GM12878 (cell line): ENCODE measurements around the gene ACTR8. TPM values are rescaled to one million over a fixed set of nuclear protein-coding genes. Genes with fewer than 3 reads are reported as not detected.

ENCODE experiments used
- ATAC-seq: fragments of 200-7000 bp; cut with Tn5 transposase; 3 replicates; pipeline ENCODE4 v1.9.1; 2020; ENCODE audit warnings: mild to moderate bottlenecking, moderate library complexity
- BruUV-seq: library from RNA; stranded (reverse); fragments of 400-500 nt; replicated peaks from 2 replicates; lab custom pipeline; 2021; lab: Mats Ljungman, UMichigan
- CTCF ChIA-PET: fragments of 300-600 bp; sonication (Branson Sonifier 250); formaldehyde crosslinking; extraction: SDS; loops from one replicate; lab custom pipeline; 2021; ENCODE audit warnings: inconsistent platforms; lab: Yijun Ruan, JAX
- POLR2A ChIA-PET: fragments of 350-600 bp; formaldehyde crosslinking; extraction: SDS; loops from one replicate; lab custom pipeline; 2021; ENCODE audit warnings: inconsistent platforms; lab: Charles Lee
- RAD21 ChIA-PET: fragments of 300-600 bp; sonication (Branson Sonifier 250); formaldehyde crosslinking; loops from one replicate; lab custom pipeline; 2023; ENCODE audit warnings: antibody characterized with exemption; ENCODE audit not compliant: unreplicated experiment; lab: Charles Lee
- SMC1A ChIA-PET: fragments of 300-600 bp; sonication (Branson Sonifier 250); formaldehyde crosslinking; loops from one replicate; lab custom pipeline; 2023; ENCODE audit not compliant: unreplicated experiment, uncharacterized antibody; lab: Charles Lee
- DNase-seq: peaks from one replicate; pipeline ENCODE4 v3.0.0-alpha.2; 2011; ENCODE audit warnings: low read depth, low spot score
- FAIRE-seq: peaks from 3 replicates; lab custom pipeline; 2011; peaks lifted over from hg19 to GRCh38; lab: Jason Lieb, UNC
- H2AFZ ChIP-seq: 2 replicates; pipeline ENCODE4 v1.6.0; 2011; ENCODE audit warnings: low read depth, low read length, control low read depth; ENCODE audit not compliant: control insufficient read depth
- H3K27ac ChIP-seq: 2 replicates; pipeline ENCODE4 v1.5.1; 2011; ENCODE audit warnings: control low read depth; ENCODE audit not compliant: control insufficient read depth, insufficient read depth
- H3K27me3 ChIP-seq, 2 experiments: replicated peaks in 1 of 2; 2 replicates each; pipeline versions ENCODE4 v1.6.0 to v1.6.1; 2011; ENCODE audit warnings: low read length in 1 of 2; ENCODE audit not compliant: control insufficient read depth in 2 of 2, insufficient read depth in 2 of 2
- H3K36me3 ChIP-seq, 2 experiments: 2 replicates each; pipeline ENCODE4 v1.5.1; 2011; ENCODE audit warnings: low read length in 1 of 2; ENCODE audit not compliant: control insufficient read depth in 2 of 2, insufficient read depth in 2 of 2
- H3K4me1 ChIP-seq: 2 replicates; pipeline ENCODE4 v1.6.1; 2011; ENCODE audit warnings: mild to moderate bottlenecking, low read length, moderate library complexity, mixed read lengths; ENCODE audit not compliant: control insufficient read depth, insufficient read depth
- H3K4me2 ChIP-seq: 2 replicates; pipeline ENCODE4 v1.6.0; 2011; ENCODE audit warnings: control low read depth; ENCODE audit not compliant: control insufficient read depth, insufficient read depth
- H3K4me3 ChIP-seq: fragments of 200-600 bp; sonication (generic); 2 replicates; pipeline ENCODE4 v1.5.1; 2016
- H3K79me2 ChIP-seq: 2 replicates; pipeline ENCODE4 v1.6.0; 2011; ENCODE audit warnings: low read length; ENCODE audit not compliant: control insufficient read depth, insufficient read depth
- H3K9ac ChIP-seq: 2 replicates; pipeline ENCODE4 v1.8.0; 2011; ENCODE audit warnings: low read length, control low read depth, mixed read lengths; ENCODE audit not compliant: control insufficient read depth, insufficient read depth
- H3K9me3 ChIP-seq: replicated peaks from 3 replicates; pipeline ENCODE4 v1.5.1; 2011; ENCODE audit warnings: mild to moderate bottlenecking, low read length; ENCODE audit not compliant: control insufficient read depth, insufficient read depth
- H4K20me1 ChIP-seq: 2 replicates; pipeline ENCODE4 v1.6.0; 2011; ENCODE audit not compliant: control insufficient read depth, insufficient read depth
- ASH2L ChIP-seq: fragments of 300-600, 200-600 bp; sonication (generic); IDR thresholded peaks from 2 replicates; pipeline ENCODE4 v1.6.1; 2017; ENCODE audit warnings: low read depth, mild to moderate bottlenecking, borderline replicate concordance
- BRCA1 ChIP-seq: IDR thresholded peaks from 2 replicates; pipeline ENCODE4 v1.6.1; 2011; ENCODE audit warnings: low read depth, low read length, improper control_type of control experiment
- CHD1 ChIP-seq: IDR thresholded peaks from 2 replicates; pipeline ENCODE4 v1.6.1; 2012; ENCODE audit warnings: low read depth, low read length, improper control_type of control experiment
- E4F1 ChIP-seq: fragments of 450-650 bp; IDR thresholded peaks from 2 replicates; pipeline ENCODE4 v1.6.1; 2018; ENCODE audit warnings: borderline replicate concordance, mild to moderate bottlenecking; ENCODE audit not compliant: partially characterized antibody
- GABPA ChIP-seq: IDR thresholded peaks from 2 replicates; pipeline ENCODE4 v1.6.1; 2014; ENCODE audit warnings: antibody characterized with exemption, low read depth, mild to moderate bottlenecking, inconsistent platforms
- MXI1 ChIP-seq: fragments of 150-350 bp; IDR thresholded peaks from 2 replicates; pipeline ENCODE4 v1.6.1; 2011; ENCODE audit warnings: low read depth, mild to moderate bottlenecking, inconsistent platforms, low read length, improper control_type of control experiment
- RFX5 ChIP-seq: IDR thresholded peaks from 2 replicates; pipeline ENCODE4 v1.6.1; 2011; ENCODE audit warnings: low read depth, low read length, improper control_type of control experiment
- SIX5 ChIP-seq: IDR thresholded peaks from 2 replicates; pipeline ENCODE4 v1.6.1; 2011; ENCODE audit warnings: mild to moderate bottlenecking, low read depth, low read length, moderate library complexity; ENCODE audit not compliant: severe bottlenecking
- SMAD1 ChIP-seq: fragments of 450-650 bp; IDR thresholded peaks from 2 replicates; pipeline ENCODE4 v1.6.1; 2018; ENCODE audit warnings: mild to moderate bottlenecking, low read depth; ENCODE audit not compliant: partially characterized antibody
- SMARCA5 ChIP-seq: fragments of 450-650 bp; IDR thresholded peaks from 2 replicates; pipeline ENCODE4 v1.6.1; 2017; ENCODE audit warnings: mild to moderate bottlenecking
- ZNF622 ChIP-seq: fragments of 450-650 bp; IDR thresholded peaks from 2 replicates; pipeline ENCODE4 v1.6.1; 2017; ENCODE audit warnings: mild to moderate bottlenecking, inconsistent platforms
- WGBS: methylation state at CpG from one replicate; pipeline ENCODE4 v1.1.6; 2016; ENCODE audit warnings: low lambda C conversion rate; ENCODE audit not compliant: insufficient replicate concordance, insufficient coverage; ENCODE audit errors: missing lambda C conversion rate; 5-methylcytosine and 5-hydroxymethylcytosine counted together
- in situ Hi-C: fragments of 300-500 bp; cut with MboI; formaldehyde crosslinking; loops from 9 replicates; pipeline ENCODE4 v1.14.3; 2018; ENCODE audit warnings: mixed read lengths
- intact Hi-C: fragments of 100-400 bp; cut with micrococcal nuclease; formaldehyde crosslinking; loops from one replicate; pipeline ENCODE4 v1.14.2; 2022; ENCODE audit not compliant: unreplicated experiment
- polyA plus RNA-seq, 11 experiments: library from polyadenylated mRNA; depleted of rRNA in 4 of 11; unstranded in 6 of 11; stranded (reverse) in 5 of 11; fragments of >200 nt; fragmentation: Nextera tagmentation in 4 of 11; fragmentation: Illumina TruSeq in 1 of 11; extraction: Ambion mirVana in 4 of 11; extraction: Trizol in 1 of 11; gene quantifications; 1 replicate in 1 of 11; 2 replicates in 10 of 11; pipeline versions ENCODE4 v1.2.1 to v1.2.3, GENCODE V29; 2011 to 2016; ENCODE audit warnings: inconsistent platforms in 2 of 11, missing spikeins in 2 of 11, low read depth in 1 of 11
- total RNA-seq, 4 experiments: library from RNA; depleted of rRNA in 3 of 4; stranded (reverse); fragments of >200 nt in 3 of 4; fragmentation: Illumina TruSeq in 1 of 4; extraction: Trizol in 1 of 4; gene quantifications; 2 replicates each; pipeline versions ENCODE4 v1.2.1 to v1.2.3, GENCODE V29; 2013 to 2021

ACTR8 gene
- total and polyA plus RNA-seq, 10 of the 15 experiments (the other 5 are each of a cell fraction or from before 2014, with no cell fraction given): 5.3 to 35.7 (median 26.4) TPM

GRCh38 chr3:53860196-53860595, 21.8 kb downstream of the ACTR8 start:
- H3K27ac ChIP-seq: no peak overlapping the region
- no TSS peak for BruUV-seq
- H2AFZ ChIP-seq: no peak overlapping the region
- H3K79me2 ChIP-seq: no peaks in the 10 kb centered on the region
- H3K4me2 ChIP-seq: no peak overlapping the region
- FAIRE-seq (no peak), DNase-seq (no peak)
- intact Hi-C loops: no loop called here
- H4K20me1 ChIP-seq: no peaks in the 10 kb centered on the region
- ChIA-PET CTCF (interaction anchor here (1.5 kb wide), 1 partner anchor 20 kb away, joined by 4 read pairs; no protein-coding TSS in a partner anchor), SMC1A (interaction anchor here (1.3 kb wide), 1 partner anchor 16 kb away, joined by 3 read pairs; no protein-coding TSS in a partner anchor), RAD21 (no interaction called here)
- peaks cover 14% of the 10 kb centered on the region for H3K4me1 ChIP-seq
- H3K36me3 ChIP-seq: peaks cover 0 to 10% of the 10 kb centered on the region in 2 experiments; a peak in 3 of 4 replicates
- 95% methylated on average over 4 of the region's 4 CpGs for whole genome bisulfite sequencing
- TF ChIP-seq GABPA: no peak
- TF ChIP-seq BRCA1: no peak
- TF ChIP-seq RFX5: no peak
- TF ChIP-seq MXI1: no peak
- no peak for TF ChIP-seq SMARCA5
- no peak for TF ChIP-seq ASH2L
- no peak for TF ChIP-seq SMAD1
- TF ChIP-seq E4F1: no peak
- TF ChIP-seq CHD1: no peak
- TF ChIP-seq ZNF622: no peak
- no peak for TF ChIP-seq SIX5
- TF ChIP-seq, all 136 proteins: peak for 0
- Histone ChIP-seq H3K9me3 (no peaks in the 10 kb centered on the region), H3K9ac (no peak overlapping the region), H3K4me3 (no peak overlapping the region), H3K27me3 (no peaks in the 10 kb centered on the region)
- ATAC-seq: no peak
- POLR2A ChIA-PET: no interaction called here
- in situ Hi-C loops: no loop called here
